H1 (cell line): ENCODE measurements around the gene SLC1A1. TPM values are rescaled to one million over a fixed set of nuclear protein-coding genes. Genes with fewer than 3 reads are reported as not detected.

ENCODE experiments used
- BRCA1 ChIP-seq: IDR thresholded peaks from 2 replicates; pipeline ENCODE4 v1.6.1; 2012; ENCODE audit warnings: low read depth, low read length, improper control_type of control experiment
- CBX8 ChIP-seq: fragments of 300-800, 300-1000 bp; sonication (generic); IDR thresholded peaks from 2 replicates; pipeline ENCODE4 v1.7.1; 2016; ENCODE audit warnings: low read depth, low read length, borderline replicate concordance
- CEBPB ChIP-seq: IDR thresholded peaks from 2 replicates; pipeline ENCODE4 v1.6.1; 2012; ENCODE audit warnings: low read depth, low read length
- CTBP2 ChIP-seq: IDR thresholded peaks from 2 replicates; pipeline ENCODE4 v1.7.0; 2011; ENCODE audit warnings: borderline replicate concordance, mild to moderate bottlenecking, moderate library complexity, mixed read lengths, low read length; ENCODE audit not compliant: insufficient read depth, insufficient read length
- FOSL1 ChIP-seq: IDR thresholded peaks from 2 replicates; pipeline ENCODE4 v1.6.1; 2011; ENCODE audit warnings: mild to moderate bottlenecking, low read depth, low read length, moderate library complexity; ENCODE audit not compliant: insufficient read depth
- JUN ChIP-seq: IDR thresholded peaks from 2 replicates; pipeline ENCODE4 v1.6.1; 2011; ENCODE audit warnings: low read depth, mild to moderate bottlenecking, improper control_type of control experiment, low read length
- JUND ChIP-seq: IDR thresholded peaks from 2 replicates; pipeline ENCODE4 v1.6.1; 2011; ENCODE audit warnings: mild to moderate bottlenecking, improper control_type of control experiment, low read length
- KDM1A ChIP-seq: fragments of 200-600, 300-600 bp; sonication (generic); IDR thresholded peaks from 2 replicates; pipeline ENCODE4 v1.7.1; 2016; ENCODE audit warnings: mild to moderate bottlenecking, low read length, borderline replicate concordance
- KDM4A ChIP-seq: IDR thresholded peaks from one replicate; pipeline ENCODE4 v1.7.1; 2012; ENCODE audit warnings: low read depth, mild to moderate bottlenecking, moderate library complexity, low read length, inconsistent platforms; ENCODE audit not compliant: severe bottlenecking
- MAFK ChIP-seq: IDR thresholded peaks from 2 replicates; pipeline ENCODE4 v1.6.1; 2012; ENCODE audit warnings: low read depth, mild to moderate bottlenecking, improper control_type of control experiment, low read length
- PHF8 ChIP-seq: fragments of 200-600 bp; sonication (generic); conservative IDR thresholded peaks from 2 replicates; pipeline ENCODE4 v1.7.1; 2012; ENCODE audit warnings: low read depth, mild to moderate bottlenecking, inconsistent platforms, low read length, moderate library complexity
- POLR2A ChIP-seq, 2 experiments: IDR thresholded peaks; 1 replicate in 1 of 2; 2 replicates in 1 of 2; pipeline ENCODE4 v1.6.1; 2011; ENCODE audit warnings: low read depth in 2 of 2, low read length in 2 of 2, mild to moderate bottlenecking in 2 of 2; ENCODE audit errors: control extremely low read depth in 1 of 2
- POU5F1 ChIP-seq: IDR thresholded peaks from 2 replicates; pipeline ENCODE4 v1.6.1; 2011; ENCODE audit warnings: low read depth, mild to moderate bottlenecking, low read length, moderate library complexity
- RFX5 ChIP-seq: IDR thresholded peaks from 2 replicates; pipeline ENCODE4 v1.6.1; 2011; ENCODE audit warnings: low read depth, low read length, improper control_type of control experiment, borderline replicate concordance
- SRF ChIP-seq: IDR thresholded peaks from 2 replicates; pipeline ENCODE4 v1.6.1; 2011; ENCODE audit warnings: mild to moderate bottlenecking, low read depth, low read length, moderate library complexity
- TAF1 ChIP-seq: IDR thresholded peaks from 2 replicates; pipeline ENCODE4 v1.6.1; 2011; ENCODE audit warnings: mild to moderate bottlenecking, low read depth, low read length
- TCF12 ChIP-seq: IDR thresholded peaks from 2 replicates; pipeline ENCODE4 v1.6.1; 2011; ENCODE audit warnings: low read depth, mild to moderate bottlenecking, low read length
- TEAD4 ChIP-seq: IDR thresholded peaks from 2 replicates; pipeline ENCODE4 v1.6.1; 2012; ENCODE audit warnings: low read depth, low read length, inconsistent platforms, mixed read lengths
- YY1 ChIP-seq: IDR thresholded peaks from 2 replicates; pipeline ENCODE4 v1.6.1; 2011; ENCODE audit warnings: low read depth, mild to moderate bottlenecking, low read length
- polyA plus RNA-seq, 7 experiments: library from polyadenylated mRNA; depleted of rRNA in 3 of 7; stranded (reverse) in 5 of 7; unstranded in 2 of 7; fragments of >200 nt in 5 of 7; fragments of 200-250 nt in 2 of 7; gene quantifications; 1 replicate in 5 of 7; 2 replicates in 1 of 7; 4 replicates in 1 of 7; pipeline versions ENCODE4 v1.2.1 to v1.2.3, GENCODE V29; 2011 to 2013; ENCODE audit warnings: missing spikeins in 2 of 7, mixed read lengths in 2 of 7
- total RNA-seq: library from RNA; stranded (reverse); fragmentation: NEBNext Ultra II Directional; extraction: Animal tissue kit (Norgen Biotek cat#: 25700); gene quantifications from 2 replicates; pipeline ENCODE4 v1.2.1, GENCODE V29; 2021
- TF ChIP-seq, protein P1 (sequence below), 3 experiments: IDR thresholded peaks; 1 replicate in 2 of 3; 2 replicates in 1 of 3; pipeline versions ENCODE4 v1.5.1 to v1.6.1; 2011; ENCODE audit warnings: low read length in 3 of 3, mild to moderate bottlenecking in 3 of 3, inconsistent platforms in 2 of 3, low read depth in 1 of 3, moderate library complexity in 1 of 3; ENCODE audit not compliant: insufficient read depth in 1 of 3; ENCODE audit errors: control extremely low read depth in 1 of 3
- TF ChIP-seq, protein P2 (sequence below): IDR thresholded peaks from 2 replicates; pipeline ENCODE4 v1.6.1; 2012; ENCODE audit warnings: inconsistent platforms
- TF ChIP-seq, protein P3 (sequence below): IDR thresholded peaks from 2 replicates; pipeline ENCODE4 v1.6.1; 2012; ENCODE audit warnings: low read length, inconsistent platforms

SLC1A1 gene
- total and polyA plus RNA-seq, 2 of the 8 experiments (the other 6 are each of a cell fraction or from before 2014, with no cell fraction given), result 4.7 to 11.7 TPM

DNA sequence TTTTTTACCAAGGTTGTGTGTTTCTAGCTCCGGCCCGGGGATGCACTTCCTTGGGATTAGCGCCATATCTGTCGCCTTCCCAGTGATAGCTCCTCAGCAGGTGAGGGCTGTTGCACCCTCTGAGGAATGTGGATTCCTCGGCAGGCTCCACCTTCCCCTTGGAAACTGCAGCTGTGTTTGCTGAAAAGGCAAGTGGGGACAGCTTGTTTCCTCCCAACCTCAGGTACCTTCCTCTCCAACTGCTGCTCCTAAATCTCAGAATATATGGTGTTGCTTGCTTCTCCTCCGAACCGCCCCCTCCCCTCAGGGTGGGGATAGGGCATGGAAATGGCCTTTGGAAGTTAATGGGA, 1.3 kb downstream of the SLC1A1 start (continued):
- TF ChIP-seq TCF12, result peak; percentile 81; the same call in 1 of the 2 replicates
- TF ChIP-seq CEBPB, result no peak
- TF ChIP-seq RFX5, result no peak
- no peak for TF ChIP-seq SRF
- TF ChIP-seq FOSL1, result no peak
- TF ChIP-seq KDM4A, result no peak
- TF ChIP-seq, protein P1, sequence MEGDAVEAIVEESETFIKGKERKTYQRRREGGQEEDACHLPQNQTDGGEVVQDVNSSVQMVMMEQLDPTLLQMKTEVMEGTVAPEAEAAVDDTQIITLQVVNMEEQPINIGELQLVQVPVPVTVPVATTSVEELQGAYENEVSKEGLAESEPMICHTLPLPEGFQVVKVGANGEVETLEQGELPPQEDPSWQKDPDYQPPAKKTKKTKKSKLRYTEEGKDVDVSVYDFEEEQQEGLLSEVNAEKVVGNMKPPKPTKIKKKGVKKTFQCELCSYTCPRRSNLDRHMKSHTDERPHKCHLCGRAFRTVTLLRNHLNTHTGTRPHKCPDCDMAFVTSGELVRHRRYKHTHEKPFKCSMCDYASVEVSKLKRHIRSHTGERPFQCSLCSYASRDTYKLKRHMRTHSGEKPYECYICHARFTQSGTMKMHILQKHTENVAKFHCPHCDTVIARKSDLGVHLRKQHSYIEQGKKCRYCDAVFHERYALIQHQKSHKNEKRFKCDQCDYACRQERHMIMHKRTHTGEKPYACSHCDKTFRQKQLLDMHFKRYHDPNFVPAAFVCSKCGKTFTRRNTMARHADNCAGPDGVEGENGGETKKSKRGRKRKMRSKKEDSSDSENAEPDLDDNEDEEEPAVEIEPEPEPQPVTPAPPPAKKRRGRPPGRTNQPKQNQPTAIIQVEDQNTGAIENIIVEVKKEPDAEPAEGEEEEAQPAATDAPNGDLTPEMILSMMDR (IDR thresholded peaks at IDR 0.05; ENCODE audit: control extremely low read depth in 1 of 3, insufficient read depth in 1 of 3, low read depth in 1 of 3, low read length in 3 of 3), result no peak
- TF ChIP-seq JUND, result no peak; the same call in 1 of the 2 replicates
- TF ChIP-seq POU5F1, result no peak
- TF ChIP-seq CBX8, result no peak
- TF ChIP-seq JUN, result no peak
- no peak for TF ChIP-seq PHF8
- no peak for TF ChIP-seq MAFK
- no peak for TF ChIP-seq CTBP2
- TF ChIP-seq TEAD4, result peak; percentile 92
- TF ChIP-seq POLR2A (IDR thresholded peaks at IDR 0.05; ENCODE audit: control extremely low read depth in 1 of 2, low read depth in 2 of 2, low read length in 2 of 2), result peak in 1 of 2 experiments; percentile 69; a peak in 2 of 3 replicates
- TF ChIP-seq KDM1A, result no peak
- TF ChIP-seq, protein P2, sequence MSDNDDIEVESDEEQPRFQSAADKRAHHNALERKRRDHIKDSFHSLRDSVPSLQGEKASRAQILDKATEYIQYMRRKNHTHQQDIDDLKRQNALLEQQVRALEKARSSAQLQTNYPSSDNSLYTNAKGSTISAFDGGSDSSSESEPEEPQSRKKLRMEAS, result no peak
- TF ChIP-seq TAF1, result peak; percentile 73
- TF ChIP-seq, protein P3, sequence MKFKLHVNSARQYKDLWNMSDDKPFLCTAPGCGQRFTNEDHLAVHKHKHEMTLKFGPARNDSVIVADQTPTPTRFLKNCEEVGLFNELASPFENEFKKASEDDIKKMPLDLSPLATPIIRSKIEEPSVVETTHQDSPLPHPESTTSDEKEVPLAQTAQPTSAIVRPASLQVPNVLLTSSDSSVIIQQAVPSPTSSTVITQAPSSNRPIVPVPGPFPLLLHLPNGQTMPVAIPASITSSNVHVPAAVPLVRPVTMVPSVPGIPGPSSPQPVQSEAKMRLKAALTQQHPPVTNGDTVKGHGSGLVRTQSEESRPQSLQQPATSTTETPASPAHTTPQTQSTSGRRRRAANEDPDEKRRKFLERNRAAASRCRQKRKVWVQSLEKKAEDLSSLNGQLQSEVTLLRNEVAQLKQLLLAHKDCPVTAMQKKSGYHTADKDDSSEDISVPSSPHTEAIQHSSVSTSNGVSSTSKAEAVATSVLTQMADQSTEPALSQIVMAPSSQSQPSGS, result no peak
- no peak for TF ChIP-seq BRCA1
- peak; percentile 81 for TF ChIP-seq YY1
